GM21619 (cell line): ENCODE results near the gene HES5.

Experiments used
- ATAC-seq: cut with Tn5 transposase; IDR thresholded peaks from one replicate; pipeline ENCODE4 v1.9.1; 2021; ENCODE audit not compliant: unreplicated experiment

Gene HES5

DNA sequence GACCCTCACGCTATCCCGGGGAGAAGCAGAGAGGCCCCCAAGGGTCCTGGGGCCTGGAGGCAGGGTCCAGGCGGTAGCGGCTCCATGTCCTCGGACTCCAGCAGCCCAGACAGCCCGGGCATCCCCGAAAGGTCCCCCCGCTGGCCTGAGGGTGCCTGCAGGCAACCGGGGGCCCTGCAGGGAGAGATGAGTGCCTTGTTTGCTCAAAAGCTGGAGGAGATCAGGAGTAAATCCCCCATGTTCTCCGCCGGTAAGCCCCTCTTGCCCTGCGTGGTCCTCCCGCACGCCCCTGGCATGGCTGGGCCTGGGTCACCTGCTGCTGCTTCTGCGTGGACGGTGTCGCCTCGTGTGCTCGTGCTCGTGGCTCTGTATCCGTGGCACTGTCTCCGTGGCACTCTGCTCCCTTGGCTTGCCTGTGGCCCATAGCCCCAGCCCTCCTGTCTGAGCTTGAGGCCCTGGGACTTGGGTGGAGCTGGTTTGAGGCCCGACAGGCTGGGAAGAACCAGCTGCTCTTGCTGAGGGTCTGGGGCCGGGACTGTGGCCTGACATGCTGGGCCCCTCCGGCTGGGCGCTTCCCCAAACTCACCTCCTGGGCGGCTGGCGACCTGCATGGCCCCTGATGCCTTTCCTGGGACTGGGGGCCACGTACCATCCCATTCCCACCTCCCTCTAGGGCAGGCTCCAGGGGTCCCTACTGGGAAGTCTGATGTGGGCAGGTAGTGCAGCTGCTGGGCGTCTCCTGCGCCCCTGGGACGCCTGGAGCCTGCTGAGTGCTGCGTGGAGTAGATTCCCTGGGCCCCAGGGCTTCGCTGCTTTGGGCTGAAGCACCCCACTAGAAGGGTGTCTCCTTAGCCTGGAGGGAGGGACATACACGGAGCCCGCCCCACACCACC, 27.2 kb downstream of the HES5 start:
- ATAC-seq = no peak

DNA sequence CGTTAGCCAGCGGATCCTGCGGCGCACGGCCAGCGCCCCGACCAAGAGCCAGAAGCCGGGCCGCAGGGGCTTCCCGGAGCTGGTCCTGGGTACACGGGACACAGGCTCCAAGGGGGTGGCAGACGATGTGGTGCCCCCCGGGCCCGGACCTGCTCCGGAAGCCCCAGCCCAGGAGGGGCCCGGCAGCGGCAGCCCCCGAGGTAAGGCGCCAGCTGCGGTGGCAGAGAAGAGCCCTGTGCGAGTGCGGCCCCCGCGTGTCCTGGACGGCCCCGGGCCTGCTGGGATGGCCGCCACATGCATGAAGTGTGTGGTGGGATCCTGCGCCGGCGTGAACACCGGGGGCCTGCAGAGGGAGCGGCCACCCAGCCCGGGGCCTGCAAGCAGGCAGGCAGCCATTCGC, 27.9 kb downstream of the HES5 start:
- no peak for ATAC-seq

DNA sequence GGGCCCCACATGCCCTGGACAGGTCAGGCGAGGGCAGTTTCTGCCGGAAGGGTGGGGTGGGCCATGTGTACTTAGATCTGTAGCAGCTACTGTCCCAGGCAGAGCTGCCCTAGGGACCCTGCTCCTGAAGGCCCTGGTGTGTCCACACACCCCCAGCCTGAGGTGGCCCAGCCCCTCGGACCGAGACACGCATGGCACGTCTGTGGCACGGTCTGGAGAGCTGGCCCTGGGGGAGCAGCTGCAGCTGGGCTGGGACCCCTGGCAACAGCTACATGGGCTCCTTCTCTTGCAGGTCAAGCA, 28.3 kb downstream of the HES5 start:
- no peak for ATAC-seq

DNA sequence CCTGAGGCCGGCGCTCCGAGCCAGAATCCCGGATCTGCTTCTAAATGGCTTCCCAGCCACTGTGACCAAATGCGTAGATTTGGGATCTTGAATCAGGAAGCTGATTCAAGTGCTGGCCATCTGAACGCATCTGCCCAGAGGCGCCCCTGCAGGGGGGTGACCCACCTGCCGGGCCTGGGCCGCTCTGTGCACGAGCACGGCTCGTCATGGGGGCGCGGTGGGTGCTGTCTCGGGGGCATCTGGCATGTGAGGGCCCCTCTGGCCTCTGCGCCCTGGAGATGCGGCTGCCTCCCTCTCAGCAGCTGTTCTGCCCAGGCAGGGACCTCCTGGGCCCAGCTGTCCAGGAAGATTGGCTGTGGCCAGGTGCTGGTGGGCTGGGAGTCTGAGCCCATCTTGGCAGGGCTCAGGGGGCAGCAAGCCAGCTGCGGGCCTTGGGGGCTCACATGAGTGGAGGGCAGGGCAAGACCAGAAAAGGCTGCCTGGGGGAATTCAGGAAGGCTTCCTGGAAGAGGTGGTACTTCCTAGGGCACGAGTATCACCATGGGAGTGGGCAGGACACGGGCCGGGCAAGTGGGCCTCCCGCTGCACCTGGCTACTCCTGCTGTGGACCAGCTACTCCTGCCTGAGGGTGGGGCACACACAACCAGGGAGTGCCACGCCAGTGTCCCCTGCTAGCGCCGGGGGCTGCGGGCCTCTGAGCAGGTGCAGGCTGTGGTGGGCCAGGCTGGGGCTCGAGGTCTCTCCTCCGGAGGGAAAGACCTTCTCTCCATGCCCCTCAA, 28.8 kb downstream of the HES5 start:
- no peak for ATAC-seq

DNA sequence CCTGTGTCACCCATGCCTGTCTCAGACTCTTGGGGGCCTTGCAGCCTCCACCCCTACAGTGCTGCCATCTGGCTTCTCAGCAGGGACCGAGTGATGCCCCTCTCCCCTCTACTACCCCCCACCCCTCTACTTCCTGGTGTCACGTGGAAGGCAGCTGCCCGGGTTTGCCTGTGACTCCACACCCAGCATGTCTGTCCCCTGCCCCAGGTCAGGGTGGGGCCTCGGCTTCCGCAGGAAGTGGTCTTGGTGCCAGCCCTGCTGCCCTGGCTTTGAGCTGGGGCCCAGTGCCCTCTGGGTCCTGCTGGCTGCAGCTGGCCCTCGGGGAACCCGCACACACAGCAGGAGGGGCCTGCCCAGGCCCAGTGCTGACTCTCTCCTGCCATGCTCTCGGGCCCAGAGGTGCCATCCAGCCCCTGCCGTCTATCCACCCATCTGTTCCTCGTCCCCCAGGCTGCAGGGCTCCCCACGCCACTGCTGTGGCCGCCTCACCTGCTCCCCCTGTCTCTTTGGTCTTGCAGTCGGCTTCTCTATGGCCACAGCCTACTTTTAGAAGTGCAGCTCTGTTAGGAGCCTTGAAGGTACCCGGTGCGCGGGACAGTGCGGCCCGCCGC, 30.0 kb downstream of the HES5 start:
- no peak for ATAC-seq

DNA sequence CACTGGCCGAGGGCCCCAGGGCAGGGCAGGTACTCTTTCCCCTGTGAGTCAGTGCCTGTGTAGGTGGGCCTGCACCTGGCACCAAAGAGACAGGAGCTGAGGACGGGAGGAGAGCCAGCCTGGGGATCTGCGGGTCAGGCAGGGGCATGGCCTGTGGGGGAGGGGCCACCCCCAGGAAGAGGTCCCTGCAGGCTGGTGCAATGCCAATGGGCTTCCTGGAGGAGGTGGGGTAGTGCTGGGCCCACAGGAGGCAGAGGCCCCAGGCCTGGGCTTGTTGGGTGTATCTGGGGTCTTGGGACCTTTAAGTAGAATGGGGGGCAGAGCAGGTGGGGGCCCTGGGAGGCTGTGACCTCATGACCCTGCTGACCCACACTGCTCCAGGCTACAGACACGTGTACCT, 30.8 kb downstream of the HES5 start:
- ATAC-seq = no peak

DNA sequence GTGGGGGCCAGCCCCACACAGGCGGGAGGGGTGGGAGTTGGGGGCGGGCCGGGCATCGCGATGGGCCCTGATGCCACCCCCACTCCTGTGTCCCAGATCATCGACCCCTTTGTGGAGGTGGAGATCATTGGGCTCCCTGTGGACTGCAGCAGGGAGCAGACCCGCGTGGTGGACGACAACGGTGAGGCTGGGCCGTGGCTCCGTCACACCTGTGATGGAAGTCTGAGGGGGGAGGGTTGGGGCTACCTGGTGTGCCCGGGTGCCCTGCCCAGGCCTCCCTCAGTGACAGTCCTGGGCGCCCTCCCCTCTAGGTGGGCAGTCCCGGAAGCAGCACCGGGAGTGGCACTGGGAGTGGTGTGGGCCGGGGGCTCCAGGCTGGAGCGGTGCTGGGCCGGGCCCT, 31.4 kb downstream of the HES5 start:
- no peak for ATAC-seq

DNA sequence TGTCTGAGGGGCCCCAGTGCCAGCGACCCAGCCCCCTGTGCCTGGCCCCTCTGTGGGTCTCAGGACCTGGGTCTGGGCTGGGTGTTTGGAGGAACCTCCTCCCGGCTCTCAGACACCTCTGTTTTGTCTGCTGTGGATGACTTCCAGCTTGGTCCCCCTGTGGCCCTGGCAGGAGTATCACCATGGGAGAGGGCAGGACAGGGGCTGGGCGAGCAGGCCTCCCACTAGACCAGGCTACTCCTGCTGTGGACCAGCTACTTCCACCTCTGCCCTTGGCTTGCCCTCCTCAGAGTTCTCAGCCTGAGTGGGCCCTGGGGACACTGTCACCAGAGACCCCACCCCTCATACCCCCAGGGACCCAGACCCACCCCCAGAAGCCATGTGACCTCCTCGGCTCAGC, 32.2 kb downstream of the HES5 start:
- no peak for ATAC-seq

DNA sequence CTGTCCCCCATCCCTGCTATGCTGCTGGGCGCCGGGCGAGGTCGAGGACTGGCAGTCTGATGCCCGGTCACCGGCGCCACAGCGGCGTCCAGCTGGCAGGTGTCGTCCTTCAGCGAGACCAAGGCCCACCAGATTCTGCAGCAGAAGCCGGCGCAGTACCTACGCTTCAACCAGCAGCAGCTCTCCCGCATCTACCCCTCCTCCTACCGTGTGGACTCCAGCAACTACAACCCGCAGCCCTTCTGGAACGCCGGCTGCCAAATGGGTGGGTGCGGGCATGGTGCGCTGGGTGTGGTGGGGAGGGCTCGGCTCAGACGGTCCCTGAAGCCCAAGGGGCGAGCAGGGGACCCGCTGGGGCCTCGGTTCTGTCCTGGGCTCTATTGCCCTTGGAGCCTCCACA, 33.3 kb downstream of the HES5 start:
- ATAC-seq = no peak

DNA sequence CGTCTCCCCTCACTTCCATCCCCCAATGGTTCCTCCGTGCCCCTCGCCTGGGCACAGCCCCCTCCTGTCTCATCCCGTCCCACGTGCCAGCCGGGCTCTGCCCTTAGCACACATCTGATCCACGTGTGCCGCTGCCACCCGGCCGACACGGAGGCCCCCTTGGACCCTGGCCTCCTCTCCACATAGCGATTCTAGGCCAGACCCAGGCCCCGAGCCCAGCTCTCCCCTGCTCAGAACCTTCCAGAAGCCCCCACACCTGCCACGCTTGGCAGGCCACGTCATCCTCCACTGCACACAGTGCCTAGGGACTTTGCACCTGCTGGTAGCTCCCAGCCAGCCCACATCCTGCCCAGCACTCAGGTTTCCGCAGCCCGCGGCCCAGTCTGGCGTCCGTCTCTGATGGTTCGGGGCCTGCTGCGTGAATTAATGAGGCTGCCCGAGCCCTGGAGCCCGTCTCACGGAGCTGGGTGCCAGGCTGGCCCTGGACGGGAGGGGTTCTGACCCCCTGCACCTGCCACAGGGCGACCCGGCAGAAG, 33.9 kb downstream of the HES5 start:
- no peak for ATAC-seq

DNA sequence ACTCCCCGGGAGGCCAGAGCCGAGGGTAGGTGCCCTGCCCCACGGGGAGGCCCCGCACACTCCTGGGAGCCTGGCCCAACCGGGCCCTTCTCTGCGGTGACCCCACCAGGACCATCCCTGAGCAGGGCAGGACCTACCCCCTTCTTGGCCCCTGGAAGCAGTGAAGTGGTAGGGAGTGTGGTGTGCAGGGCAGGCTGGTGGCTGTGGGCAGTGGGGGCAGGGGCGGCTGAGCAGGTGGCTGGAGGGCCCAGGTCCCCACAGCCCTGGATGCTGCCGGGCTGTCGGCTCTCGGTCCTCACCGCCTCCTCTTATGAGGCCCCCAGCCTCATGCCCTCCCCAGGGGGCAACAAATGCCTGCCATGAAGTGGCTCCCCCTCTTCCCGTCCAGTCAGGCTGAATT, 34.5 kb downstream of the HES5 start:
- no peak for ATAC-seq

DNA sequence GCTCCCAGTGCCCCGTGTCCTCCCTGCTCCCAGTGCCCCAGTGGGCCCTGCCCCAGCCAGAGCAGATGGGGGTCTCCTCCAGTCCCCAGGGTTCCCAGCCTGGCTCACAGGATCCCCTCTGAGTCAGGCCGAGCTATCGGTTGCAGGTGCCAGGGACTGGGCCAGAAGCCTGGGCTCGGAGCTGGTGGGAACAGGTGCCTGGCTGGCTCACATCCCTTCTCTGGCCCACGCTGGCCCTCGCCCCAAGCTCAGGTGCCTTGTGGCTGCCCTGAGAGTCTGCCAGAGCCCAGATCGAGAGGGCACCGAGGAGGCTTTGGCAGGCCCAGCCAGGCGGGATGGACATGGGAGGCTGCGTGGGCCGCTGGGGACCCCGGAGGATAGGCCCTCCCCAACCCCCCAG, 35.0 kb downstream of the HES5 start:
- ATAC-seq = no peak

DNA sequence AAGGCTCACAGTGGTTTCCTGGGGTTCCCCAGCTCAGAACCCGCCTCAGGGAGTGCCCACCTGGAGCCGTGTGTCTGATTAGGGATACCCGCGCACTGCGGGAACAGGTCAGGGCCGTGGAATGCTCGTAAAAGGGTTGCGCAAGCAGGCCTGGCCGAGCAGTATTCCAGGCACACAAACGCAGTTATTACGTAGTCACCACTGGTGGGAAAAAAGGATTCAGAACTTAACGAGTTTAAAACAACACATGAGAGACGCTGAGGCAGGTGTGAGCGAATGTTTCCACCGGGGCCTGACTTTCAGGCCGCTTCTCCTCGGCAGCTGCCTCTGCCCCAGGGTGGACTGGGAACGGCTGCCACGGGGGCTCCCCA, 35.8 kb downstream of the HES5 start:
- no peak for ATAC-seq

DNA sequence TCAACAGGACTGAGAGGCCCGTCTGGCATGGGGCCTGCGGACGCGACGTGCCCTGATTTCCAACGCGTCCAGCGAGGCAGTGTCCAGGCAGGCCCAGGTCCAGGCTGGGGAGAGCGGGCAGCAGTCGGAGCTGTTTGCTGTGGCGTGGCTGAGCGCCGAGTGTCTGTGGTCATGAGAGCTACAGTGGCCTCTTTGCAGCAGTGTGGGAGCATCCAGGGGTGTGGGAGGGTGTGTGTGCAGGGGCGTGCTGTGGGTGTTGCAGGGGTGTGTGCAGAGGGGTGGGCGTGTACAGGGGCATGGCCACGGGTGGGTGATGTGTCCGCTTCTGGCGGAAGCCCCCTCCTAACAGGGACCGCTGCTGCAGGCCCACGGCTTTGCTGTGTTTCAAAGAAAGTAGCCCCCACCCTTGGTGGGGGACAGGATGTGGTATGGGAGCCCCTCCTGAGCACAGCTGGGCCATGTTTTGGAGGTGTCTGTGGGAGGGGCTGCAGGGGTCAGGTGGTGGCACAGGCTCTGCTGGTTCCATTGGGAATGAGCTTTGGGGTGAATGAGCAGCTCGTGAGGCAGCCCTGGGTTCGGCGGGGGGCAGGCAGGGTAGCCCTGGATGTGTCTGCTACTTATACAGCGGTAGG, 36.3 kb downstream of the HES5 start:
- no peak for ATAC-seq

DNA sequence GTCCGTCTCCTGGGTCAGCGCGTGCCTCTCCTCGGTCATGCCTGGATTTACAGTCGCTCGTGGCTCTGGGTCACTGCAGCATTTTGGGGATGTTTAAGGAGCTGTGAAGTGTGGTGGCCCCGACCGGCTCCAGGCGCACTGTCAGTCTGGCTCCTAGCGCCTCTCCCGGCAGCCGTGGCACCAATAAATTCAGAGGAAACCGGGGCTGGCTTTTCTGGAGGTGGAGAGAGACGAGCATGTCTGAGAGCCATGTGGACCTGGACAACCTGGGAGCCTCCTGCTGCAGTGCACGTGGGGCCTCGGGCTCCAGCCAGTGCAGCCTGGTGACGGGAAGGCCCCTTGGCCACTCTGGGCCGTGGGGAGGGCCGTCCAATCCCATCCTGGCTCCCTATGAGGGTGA, 36.8 kb downstream of the HES5 start:
- ATAC-seq = no peak

DNA sequence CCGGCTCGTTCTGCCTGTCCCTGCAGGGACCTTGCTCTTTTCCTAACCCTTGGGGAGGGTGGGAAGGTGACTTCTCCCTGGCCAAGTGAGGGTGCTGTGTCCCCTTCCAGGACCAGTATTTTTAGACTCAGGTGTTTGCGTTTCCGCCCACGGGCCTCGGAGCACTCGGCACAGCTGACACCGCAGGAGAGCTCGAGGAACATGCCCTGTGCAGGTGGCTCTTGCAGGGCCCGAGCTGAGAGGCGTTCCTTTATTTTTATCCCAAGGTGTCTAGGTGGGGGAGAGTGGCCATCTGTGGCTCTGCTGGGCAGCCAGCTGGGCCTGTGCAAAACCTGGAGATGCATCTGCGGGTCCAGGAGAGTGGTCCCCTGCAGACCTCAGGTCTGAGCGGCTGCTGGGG, 38.0 kb downstream of the HES5 start:
- ATAC-seq = no peak

DNA sequence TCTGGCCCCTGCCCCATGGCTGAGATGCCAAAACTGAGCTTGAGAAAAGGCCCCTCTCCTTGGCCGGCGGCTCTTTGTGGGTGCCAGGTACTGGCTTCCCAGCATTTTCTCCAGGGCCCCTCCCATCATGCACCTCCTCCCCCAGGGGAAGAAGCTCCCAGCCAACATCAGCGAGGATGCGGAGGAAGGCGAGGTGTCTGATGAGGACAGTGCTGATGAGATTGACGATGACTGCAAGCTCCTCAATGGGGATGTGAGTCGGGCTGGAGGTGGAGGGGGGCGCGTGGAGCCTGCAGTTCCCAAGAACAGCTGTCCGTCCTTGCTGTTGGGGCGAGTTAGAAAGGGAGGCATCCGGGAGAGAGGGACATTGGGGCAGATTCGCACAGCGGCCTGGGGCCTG, 40.4 kb downstream of the HES5 start:
- ATAC-seq = no peak

DNA sequence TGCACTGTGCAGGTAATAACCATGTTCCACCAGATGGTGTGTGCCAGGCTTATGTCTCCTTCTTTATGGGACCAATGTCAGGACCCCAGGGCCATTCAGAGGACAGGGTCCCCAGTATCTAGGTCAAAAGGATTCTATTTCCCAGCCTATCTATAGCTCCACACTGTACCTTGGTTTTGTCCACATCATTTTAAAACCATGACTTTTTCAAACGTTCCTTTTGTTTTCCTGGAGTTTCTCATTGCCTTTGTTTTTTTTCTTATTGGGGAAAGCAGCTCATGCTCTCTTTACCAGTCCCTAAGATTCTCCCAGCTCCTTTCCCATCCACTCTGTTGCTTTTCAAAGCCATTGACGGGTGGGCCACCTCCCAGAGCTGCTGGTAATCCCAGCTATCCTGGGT, 41.4 kb downstream of the HES5 start:
- ATAC-seq = no peak

DNA sequence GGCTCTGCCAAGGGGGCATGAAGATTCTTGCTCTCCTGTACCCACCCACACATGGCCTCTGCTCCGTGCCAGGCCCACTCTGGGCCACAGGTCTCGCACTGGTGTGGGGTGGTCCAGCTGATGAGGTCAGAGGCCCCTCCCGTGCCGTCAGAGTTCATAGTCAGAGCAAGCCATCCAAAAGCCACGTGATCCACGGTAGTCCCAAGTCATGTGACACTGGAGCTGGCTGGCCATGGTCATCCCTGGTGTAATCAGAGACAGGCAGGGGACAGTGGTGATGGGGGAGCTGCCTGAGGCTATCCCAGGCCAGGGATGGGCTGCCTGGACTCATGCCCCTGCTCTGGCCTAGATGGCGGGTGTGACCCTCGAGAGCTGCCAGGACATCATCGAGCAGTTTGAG, 43.5 kb downstream of the HES5 start:
- ATAC-seq = no peak

DNA sequence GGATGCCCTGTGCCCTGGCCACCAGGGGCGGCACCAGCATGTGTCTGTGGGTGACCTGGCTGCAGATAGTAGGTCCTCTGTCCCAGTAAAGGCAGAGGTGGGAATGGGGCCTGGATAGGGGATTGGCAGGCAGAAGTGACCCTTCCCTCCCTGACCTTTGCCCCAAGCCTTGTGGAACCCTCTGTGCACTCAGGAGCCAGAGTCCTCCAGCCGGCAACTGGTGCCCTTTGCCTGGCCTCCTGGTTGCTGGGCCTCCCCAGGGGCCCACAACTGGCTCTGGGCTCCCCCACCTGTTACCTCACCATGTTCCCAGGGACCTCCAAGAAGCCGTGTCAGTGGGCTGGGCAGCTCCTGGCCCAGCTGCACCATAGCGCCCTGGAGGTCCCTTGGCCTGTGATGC, 44.0 kb downstream of the HES5 start:
- ATAC-seq = no peak

DNA sequence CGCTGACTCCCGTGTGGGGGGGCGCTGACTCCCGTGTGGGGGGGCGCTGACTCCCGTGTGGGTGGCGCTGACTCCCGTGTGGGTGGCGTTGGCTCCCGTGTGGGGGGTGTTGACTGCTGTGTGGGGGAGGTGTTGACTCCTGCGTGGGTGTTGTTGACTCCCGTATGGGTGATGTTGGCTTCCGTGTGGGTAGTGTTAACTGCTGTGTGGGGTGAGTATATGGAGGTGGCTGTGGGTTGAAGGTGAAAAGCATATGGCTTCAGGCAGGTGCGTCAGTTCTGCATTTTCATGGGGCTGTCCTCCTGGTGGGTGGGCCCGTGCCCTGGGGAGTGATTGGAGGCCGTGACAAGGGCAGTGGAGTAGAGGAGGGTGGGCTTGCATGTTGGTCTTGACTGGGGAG, 46.1 kb downstream of the HES5 start:
- no peak for ATAC-seq

DNA sequence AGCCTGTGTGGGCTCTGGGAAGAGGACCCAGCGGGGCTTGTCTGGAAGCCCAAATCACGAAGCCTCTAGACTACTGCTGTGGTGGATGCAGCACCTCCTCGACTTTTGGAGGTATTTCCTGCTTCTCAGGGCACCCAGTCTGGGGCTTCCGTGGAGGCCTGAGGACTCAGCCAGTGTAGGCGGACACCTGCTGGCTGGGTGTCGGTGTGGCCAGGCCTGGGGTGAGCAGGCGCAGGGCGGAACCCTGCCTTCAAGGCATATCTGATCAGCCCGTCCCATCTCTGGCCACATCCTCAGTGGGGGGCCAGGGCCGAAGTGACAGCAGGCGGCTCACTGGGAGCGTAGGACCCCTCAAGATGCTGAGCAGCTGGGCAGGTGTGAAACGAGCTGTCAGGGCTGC, 47.0 kb downstream of the HES5 start:
- no peak for ATAC-seq
